HG02973 (cell line): ENCODE measurements around the gene TM4SF20.

Source experiments
- ATAC-seq: cut with Tn5 transposase; IDR thresholded peaks from one replicate; pipeline ENCODE4 v1.9.1; 2021; ENCODE audit warnings: moderate library complexity; ENCODE audit not compliant: unreplicated experiment

TM4SF20 gene

DNA sequence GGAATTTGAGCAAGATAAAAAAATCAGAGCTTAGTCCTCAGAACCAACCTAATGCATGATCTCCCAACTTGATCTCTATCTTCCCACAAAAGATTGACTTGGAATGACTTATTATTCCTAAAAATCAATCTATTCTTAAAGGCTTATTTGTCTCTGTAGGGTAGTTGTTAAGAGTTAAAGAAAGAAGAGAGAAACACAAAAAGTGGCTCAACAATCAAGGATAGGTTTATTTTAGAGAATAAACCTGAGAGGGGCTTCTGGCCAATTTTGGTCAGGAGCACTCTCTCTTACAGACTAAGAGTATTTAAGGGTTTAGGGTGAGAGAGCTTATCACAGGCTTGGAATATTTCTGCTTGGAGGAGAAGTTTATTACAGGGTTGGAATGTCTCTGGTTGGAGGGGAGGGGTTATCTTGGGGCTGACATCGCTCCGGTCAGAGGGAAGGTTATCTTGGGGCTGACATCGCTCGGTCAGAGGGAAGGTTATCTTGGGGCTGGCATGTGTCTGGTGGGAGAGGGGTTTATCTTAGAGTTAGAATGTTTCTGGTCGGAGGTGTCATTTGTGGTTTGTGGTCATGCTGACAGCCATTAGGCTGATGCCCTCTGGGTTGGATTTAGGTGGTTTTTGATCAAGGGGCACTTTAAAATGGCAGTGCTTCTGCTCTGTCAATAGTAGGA lies 56.4 kb downstream of the TM4SF20 start:
- no peak for ATAC-seq

GRCh38 chr2:227320305-227321094 lies 58.6 kb downstream of the TM4SF20 start:
- ATAC-seq: no peak

GRCh38 chr2:227317834-227318233 lies 61.3 kb downstream of the TM4SF20 start:
- ATAC-seq: no peak

GRCh38 chr2:227313310-227313709 lies 65.8 kb downstream of the TM4SF20 start:
- ATAC-seq: no peak

GRCh38 chr2:227312579-227312978 lies 66.5 kb downstream of the TM4SF20 start:
- ATAC-seq: no peak
